RPMI8226 (cell line): Measurements from ENCODE around the gene IFT74.
"Not testable (repeated sequence)": the region's sequence is repeated elsewhere in the genome, so short reads cannot be mapped to it uniquely, and the experiment has no call there.

Source experiments
- DNase-seq: peaks from one replicate; pipeline ENCODE4 v3.0.0-alpha.2; 2015

The IFT74 gene

DNA sequence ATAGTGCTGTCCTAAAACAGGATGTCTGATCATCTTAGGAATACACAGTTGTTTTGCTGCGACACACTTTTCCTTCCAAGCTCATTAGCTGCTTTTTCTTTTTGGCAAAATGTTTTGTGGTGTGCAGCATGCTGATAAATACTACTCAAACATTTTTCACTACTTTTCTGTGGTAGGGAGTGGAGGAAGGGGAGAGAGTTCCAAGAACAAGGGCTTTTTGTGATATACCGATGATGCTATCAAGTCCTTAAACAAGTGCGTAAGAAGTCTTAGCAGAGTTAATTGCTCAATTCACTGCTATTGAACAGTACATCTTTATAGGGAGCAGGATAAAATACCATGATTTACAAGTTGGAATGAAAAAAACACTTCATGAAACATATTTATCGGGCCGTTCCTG is 129.2 kb downstream of the IFT74 start:
- no peak for DNase-seq

DNA sequence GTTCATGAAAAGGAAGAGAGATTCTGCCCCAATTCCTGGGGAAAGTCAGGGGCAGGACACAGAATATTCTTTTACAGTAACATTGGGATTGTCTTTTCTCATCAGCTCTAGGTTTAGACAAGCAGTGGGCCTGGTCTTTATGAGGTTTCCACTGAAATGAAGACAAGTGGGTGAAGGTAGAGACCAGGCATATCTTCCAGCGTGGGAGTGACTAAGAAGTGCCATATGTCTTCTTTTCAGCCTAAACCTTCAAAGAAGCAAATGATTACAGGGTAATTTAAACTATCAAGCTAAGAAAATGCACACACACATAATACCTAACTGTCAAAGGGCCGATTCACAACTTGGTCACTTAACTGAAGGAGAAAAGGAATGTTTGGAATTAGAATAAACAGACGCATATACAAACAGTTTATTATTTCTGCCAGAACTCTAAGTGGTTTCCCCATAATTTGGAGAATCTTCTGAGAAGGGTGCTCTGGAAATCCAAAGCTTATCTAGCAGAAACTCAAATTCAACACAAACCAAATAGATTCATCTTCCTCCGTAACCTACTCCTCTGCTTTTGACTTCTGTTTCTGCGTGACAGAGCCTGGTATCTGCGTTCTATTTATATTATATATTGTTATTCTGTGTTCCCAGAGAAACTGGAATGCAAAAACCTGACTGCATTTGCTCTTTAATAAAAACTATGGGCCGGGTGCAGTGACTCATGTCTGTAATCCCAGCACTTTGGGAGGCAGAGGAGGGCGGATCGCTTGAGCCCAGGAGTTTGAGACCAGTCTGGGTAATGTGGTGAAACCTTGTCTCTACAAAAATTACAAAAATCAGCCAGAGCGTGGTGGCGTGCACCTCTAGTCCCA is 130.8 kb downstream of the IFT74 start:
- no peak for DNase-seq

DNA sequence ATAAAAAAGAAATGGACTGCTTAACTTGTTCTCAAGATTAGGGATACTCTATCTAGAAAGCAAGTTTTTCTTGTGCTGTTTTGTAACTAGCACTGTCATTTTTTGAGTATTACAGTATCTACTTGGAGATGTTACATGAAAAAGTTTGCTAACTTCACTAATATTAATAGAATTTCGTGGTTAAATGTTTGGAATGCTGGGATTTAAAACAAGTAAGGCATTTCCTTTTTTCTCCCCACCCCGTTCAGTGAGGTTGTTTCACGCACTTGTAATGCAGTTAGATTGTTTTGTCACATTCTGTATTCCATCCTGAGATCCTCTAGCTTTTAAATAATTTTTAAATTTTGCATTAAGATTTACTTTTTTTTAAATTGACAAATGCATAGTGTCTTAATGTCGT is 132.8 kb downstream of the IFT74 start:
- DNase-seq, result no peak

DNA sequence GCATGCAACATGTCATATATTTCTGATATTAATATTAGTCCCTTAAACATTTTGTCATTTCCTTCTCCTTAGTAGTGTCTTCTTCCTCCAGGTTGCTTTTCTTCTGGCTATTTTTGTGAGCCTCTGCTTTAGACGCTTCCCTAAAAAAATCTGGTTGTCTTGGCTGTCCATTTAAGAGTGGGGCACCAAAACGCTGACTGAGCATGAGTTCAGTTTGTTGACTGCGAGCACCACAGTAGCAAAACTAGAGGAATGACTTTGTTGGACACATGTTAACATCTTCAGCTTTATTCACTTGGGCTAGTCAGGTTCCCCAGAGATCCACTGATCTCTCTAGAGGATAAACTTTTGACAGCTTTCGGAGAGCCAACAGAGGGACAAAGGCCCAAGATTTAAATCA is 133.5 kb downstream of the IFT74 start:
- DNase-seq, result no peak

DNA sequence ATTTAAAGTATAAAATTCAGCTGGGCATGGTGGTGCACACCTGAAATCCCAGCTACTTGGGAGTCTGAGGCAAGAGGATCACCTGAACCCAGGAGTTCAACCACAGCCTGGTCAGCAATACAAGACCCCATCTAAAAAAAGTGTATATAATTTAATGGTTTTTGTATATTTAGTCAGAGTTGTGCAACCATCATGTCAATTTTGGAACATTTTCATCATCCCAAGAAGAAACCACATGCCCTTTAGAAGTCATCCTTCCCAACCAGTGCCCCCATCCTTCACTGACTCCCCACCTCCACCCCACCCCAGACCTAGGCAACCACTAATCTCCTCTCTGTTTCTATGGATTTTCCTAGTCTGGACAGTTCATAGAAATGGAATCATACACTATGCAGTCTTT is 134.0 kb downstream of the IFT74 start:
- no peak for DNase-seq

DNA sequence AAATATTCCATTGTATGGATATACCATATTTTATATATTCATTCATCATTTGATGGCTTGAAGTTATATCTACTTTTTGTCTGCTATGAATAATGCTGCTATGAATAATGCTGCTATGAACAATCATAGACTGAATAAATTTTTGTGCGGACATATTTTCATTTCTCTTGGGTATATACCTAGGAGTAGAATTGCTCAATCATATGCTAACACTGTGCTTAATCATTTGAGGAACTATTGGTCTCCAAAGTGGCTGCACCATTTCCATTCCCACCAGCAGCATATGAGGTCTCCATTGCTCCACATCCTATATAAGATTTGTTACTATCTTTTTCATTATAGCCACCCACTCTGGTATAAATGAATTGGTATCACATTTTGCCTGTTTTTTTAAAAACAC is 134.5 kb downstream of the IFT74 start:
- DNase-seq, result no peak

DNA sequence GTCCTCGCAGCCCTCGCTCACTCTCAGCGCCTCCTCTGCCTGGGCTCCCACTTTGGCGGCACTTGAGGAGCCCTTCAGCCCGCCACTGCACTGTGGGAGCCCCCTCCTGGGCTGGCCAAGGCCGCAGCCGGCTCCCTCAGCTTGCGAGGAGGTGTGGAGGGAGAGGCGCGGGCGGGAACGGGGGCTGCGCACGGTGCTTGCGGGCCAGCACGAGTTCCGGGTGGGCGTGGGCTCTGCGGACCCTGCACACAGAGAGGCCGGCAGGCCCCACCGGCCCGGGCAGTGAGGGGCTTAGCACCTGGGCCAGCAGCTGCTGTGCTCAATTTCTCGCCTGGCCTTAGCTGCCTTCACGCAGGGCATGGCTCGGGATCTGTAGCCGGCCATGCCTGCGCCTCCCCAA is 136.3 kb downstream of the IFT74 start:
- DNase-seq, result not testable (repeated sequence)

DNA sequence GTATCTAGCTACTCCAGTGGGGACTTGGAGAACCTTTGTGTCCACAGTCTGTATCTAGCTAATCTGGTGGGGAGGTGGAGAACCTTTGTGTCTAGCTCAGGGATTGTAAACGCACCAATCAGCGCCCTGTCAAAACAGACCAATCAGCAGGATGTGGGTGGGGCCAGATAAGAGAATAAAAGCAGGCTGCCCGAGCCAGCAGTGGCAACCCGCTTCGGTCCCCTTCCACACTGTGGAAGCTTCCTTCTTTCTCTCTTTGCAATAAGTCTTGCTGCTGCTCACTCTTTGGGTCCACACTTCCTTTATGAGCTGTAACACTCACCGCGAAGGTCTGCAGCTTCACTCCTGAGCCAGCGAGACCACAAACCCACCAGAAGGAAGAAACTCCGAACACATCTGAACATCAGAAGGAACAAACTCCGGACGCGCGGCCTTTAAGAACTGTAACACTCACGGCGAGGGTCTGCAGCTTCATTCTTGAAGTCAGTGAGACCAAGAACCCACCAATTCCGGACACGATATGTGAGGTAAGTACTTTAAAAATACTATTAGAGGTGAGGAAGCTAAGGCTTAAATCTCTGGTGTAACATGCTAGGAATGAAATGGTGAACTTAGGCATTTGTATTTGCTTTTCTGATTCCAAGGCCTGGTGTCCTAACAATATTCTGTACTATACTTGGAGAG is 137.3 kb downstream of the IFT74 start:
- DNase-seq, result not testable (repeated sequence)

DNA sequence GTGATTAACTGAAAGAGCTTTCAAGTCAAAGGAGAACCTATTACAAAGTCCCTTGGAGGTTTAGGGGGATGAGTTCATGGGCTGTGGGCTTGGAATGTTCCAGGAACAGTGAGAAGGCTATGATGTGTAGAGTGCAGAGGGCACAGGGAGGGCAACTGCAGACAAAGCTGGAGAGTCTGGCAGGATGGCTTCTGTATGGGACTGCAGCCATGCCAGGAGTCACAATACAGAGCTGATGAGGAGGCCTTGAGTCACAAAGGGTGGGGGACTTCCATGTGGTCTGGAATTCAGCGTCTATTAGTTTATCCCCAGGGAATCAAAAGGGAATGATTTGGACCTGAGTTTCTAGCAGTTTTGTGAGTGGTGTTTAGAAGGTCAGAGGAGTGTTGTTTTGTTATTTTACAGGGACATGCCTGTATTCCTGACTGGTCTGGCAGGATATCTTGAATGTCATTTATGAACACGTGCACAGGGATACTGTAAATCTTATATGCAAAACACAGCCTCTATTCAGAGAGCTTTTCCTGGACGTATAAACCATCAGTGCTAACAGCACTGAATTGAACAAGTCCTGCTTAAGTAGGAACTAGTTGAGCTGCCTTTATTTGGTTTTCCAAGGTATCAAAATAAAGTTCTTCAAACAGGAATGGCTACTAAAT is 138.6 kb downstream of the IFT74 start:
- no peak for DNase-seq

DNA sequence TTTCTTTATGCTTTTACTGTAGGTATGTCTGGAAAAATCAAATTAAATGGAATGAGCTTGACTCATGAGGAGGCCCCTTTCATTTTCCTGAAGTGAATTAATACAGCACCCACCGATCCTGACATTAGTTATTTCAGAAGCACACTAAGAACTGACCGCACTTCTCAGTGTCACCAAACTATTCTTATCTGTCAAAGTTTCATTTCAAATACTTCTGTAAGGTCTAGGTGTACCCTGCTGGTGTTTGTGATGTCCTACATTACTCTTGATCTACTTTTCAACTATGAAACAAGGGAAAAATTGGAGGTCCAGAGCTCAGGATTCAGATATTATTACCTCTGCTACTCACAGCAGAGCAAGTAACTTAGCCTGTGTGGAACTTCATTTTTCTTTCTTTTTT is 151.0 kb downstream of the IFT74 start:
- no peak for DNase-seq

DNA sequence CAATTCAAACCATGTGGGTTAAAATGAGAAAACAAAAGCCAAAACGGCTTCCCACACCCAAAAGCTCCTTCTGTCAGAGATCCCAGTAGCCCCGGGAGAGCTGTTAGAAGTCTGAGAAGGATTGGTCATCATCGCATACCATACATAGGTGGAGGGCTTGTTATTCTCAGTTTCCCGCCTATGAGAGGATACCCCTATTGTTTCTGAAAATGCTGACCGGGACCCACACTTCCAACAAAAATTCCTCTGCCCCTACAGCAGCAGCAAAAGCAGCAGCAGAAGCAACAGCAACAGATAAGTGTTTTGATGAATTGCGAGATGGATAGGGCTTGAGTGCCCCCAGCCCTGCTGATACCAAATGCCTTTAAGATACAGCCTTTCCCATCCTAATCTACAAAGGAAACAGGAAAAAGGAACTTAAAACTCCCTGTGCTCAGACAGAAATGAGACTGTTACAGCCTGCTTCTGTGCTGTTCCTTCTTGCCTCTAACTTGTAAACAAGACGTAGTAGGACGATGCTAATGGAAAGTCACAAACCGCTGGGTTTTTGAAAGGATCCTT is 152.8 kb downstream of the IFT74 start, which contains the start of gene TEK:
TSS of gene TEK (plus strand) at position 245 of the 561 bp plus-strand sequence. CDS start 366 bp downstream, outside the sequence.
- no peak for DNase-seq

DNA sequence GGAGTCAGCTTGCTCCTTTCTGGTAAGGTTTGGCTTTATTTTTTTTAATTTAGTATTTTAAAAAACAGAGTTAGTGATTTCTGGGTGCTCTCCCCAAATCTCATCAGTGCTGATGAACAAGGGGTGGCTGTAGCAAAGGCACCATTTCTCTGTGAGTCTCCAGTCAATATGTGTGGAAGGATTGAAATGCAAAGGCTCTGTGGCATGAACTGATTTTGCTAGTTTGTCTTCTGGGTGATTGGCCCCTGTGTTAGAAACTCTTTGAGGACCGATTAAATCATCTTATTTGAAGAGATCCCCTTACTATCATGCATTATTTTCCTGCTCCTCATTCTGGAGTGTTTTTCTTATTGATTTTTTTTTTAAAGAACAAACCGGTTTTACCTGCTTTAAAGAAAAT is 153.4 kb downstream of the IFT74 start:
- DNase-seq, result no peak

DNA sequence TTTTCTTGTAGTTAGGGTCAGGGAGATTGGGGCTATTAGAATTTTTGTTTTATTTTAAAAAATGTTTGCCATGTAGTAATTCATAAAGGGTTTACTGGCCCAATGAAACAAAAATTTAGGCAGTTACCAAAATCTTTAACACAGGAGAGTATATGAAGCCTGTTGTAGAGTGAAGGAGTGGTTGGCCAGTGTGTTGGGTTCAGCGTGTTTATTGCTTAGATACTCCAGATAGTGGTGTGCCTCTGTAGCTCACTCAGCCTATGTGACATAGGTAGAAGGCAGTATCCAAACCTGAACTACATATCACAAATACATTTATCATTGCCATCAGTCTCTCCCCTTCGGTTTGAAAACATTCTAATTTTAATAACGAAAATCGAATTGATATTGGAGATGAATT is 154.0 kb downstream of the IFT74 start:
- no peak for DNase-seq

DNA sequence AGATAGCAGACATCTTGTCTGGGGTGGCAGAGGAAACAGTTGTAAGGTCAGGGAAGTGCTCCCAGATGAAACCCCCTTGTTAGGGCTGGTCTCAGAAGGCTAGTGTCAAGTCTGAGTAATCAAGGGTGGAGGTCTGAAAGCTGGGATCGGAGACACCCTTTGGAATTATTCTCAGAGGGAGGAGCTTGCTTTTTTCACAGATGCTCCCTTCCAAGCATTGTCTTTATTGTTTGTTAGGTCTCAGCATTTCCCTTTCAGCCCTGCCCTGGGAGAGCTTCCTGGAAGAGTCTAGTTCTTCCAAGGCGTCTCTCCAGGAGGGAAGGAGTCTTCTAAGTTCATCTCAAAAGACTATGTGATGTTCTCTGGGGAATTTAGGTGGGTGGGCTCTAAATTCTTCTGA is 156.0 kb downstream of the IFT74 start:
- DNase-seq, result no peak
